GM12892 (cell line): Measurements from ENCODE around the gene CACNA2D3.

Experiments used
- POLR2A ChIP-seq: IDR thresholded peaks from 2 replicates; pipeline ENCODE4 v1.6.1; 2011; ENCODE audit warnings: low read depth, low read length, control low read depth
- POLR2AphosphoS5 ChIP-seq: IDR thresholded peaks from 2 replicates; pipeline ENCODE4 v1.6.1; 2011; ENCODE audit warnings: low read depth, low read length, control low read depth

GRCh38 chr3:54243056-54243931 lies 120.9 kb downstream of the CACNA2D3 start:
- TF ChIP-seq POLR2A (no peak), POLR2AphosphoS5 (no peak)
